Neural crest cell (in vitro differentiated cells): ENCODE results near the gene GRB2. TPM values are rescaled to one million over a fixed set of nuclear protein-coding genes. Genes with fewer than 3 reads are reported as not detected.

Source experiments
- DNase-seq: peaks from one replicate; pipeline ENCODE4 v3.0.0; 2021; ENCODE audit warnings: low read depth, mixed read lengths, low spot score
- H3K27ac Mint-ChIP-seq: one replicate; pipeline ENCODE4 v1.8.0; 2021; ENCODE audit warnings: mild to moderate bottlenecking, mixed read lengths; ENCODE audit not compliant: unreplicated experiment
- H3K27me3 Mint-ChIP-seq: 2 replicates; pipeline ENCODE4 v1.8.0; 2021; ENCODE audit warnings: low read depth, mild to moderate bottlenecking, mixed read lengths
- H3K36me3 Mint-ChIP-seq: 2 replicates; pipeline ENCODE4 v1.8.0; 2021; ENCODE audit warnings: low read depth, mild to moderate bottlenecking, mixed read lengths
- H3K4me1 Mint-ChIP-seq: 2 replicates; pipeline ENCODE4 v1.8.0; 2021; ENCODE audit warnings: mixed read lengths
- H3K4me3 Mint-ChIP-seq: one replicate; pipeline ENCODE4 v1.8.0; 2021; ENCODE audit warnings: mild to moderate bottlenecking, mixed read lengths
- H3K9me3 Mint-ChIP-seq: 2 replicates; pipeline ENCODE4 v1.8.0; 2021; ENCODE audit warnings: mixed read lengths
- CTCF ChIP-seq: fragments of 200-600 bp; sonication (generic); conservative IDR thresholded peaks from 2 replicates; pipeline ENCODE4 v1.5.0; 2021; ENCODE audit warnings: antibody characterized with exemption, mild to moderate bottlenecking
- total RNA-seq: library from RNA; stranded (reverse); gene quantifications from 2 replicates; pipeline ENCODE4 v1.2.1, GENCODE V29; 2021

Gene GRB2
- total RNA-seq, 1 donor from 2014 or later = 79.4 TPM

- H3K27ac Mint-ChIP-seq = no peak overlapping the region
- no peaks in the 10 kb centered on the region for H3K27me3 Mint-ChIP-seq
- H3K4me1 Mint-ChIP-seq = peaks cover 34% of the 10 kb centered on the region
- H3K9me3 Mint-ChIP-seq = no peaks in the 10 kb centered on the region
- H3K36me3 Mint-ChIP-seq = no peaks in the 10 kb centered on the region
- TF ChIP-seq CTCF = no peak
- no peak for DNase-seq
- H3K4me3 Mint-ChIP-seq = no peak overlapping the region
These were observed 65.5 kb downstream of the GRB2 start for GRCh38 chr17:75339971-75340370.

- no peak overlapping the region for H3K4me3 Mint-ChIP-seq
- H3K36me3 Mint-ChIP-seq = no peaks in the 10 kb centered on the region
- no peaks in the 10 kb centered on the region for H3K27me3 Mint-ChIP-seq
- no peaks in the 10 kb centered on the region for H3K9me3 Mint-ChIP-seq
- no peak overlapping the region for H3K27ac Mint-ChIP-seq
- TF ChIP-seq CTCF = no peak
- H3K4me1 Mint-ChIP-seq = peaks cover 25% of the 10 kb centered on the region
- no peak for DNase-seq
These were observed 67.1 kb downstream of the GRB2 start for GRCh38 chr17:75338335-75338734.

GRCh38 chr17:75335315-75335714 lies 70.2 kb downstream of the GRB2 start:
- no peak for DNase-seq
- no peak overlapping the region for H3K4me3 Mint-ChIP-seq
- no peaks in the 10 kb centered on the region for H3K36me3 Mint-ChIP-seq
- no peak for TF ChIP-seq CTCF
- H3K27ac Mint-ChIP-seq = no peak overlapping the region
- no peaks in the 10 kb centered on the region for H3K9me3 Mint-ChIP-seq
- no peaks in the 10 kb centered on the region for H3K27me3 Mint-ChIP-seq
- peaks cover 18% of the 10 kb centered on the region for H3K4me1 Mint-ChIP-seq

GRCh38 chr17:75334723-75335122 lies 70.8 kb downstream of the GRB2 start:
- Mint-ChIP-seq H3K9me3 (no peaks in the 10 kb centered on the region), H3K4me3 (no peak overlapping the region), H3K27me3 (no peaks in the 10 kb centered on the region), H3K4me1 (peaks cover 18% of the 10 kb centered on the region), H3K36me3 (no peaks in the 10 kb centered on the region), H3K27ac (no peak overlapping the region)
- no peak for DNase-seq
- TF ChIP-seq CTCF = no peak

GRCh38 chr17:75331671-75332070 lies 73.8 kb downstream of the GRB2 start:
- Mint-ChIP-seq H3K4me3 (no peak overlapping the region), H3K4me1 (peaks cover 18% of the 10 kb centered on the region), H3K36me3 (no peaks in the 10 kb centered on the region), H3K9me3 (no peaks in the 10 kb centered on the region), H3K27me3 (no peaks in the 10 kb centered on the region), H3K27ac (no peak overlapping the region)
- DNase-seq = no peak
- no peak for TF ChIP-seq CTCF

- Mint-ChIP-seq H3K4me1 (no peaks in the 10 kb centered on the region), H3K9me3 (no peaks in the 10 kb centered on the region), H3K27ac (no peak overlapping the region), H3K27me3 (no peaks in the 10 kb centered on the region), H3K4me3 (no peak overlapping the region), H3K36me3 (no peaks in the 10 kb centered on the region)
- DNase-seq = no peak
- TF ChIP-seq CTCF = no peak
These were observed 77.7 kb downstream of the GRB2 start for GRCh38 chr17:75327757-75328156.
